SU-DHL-6 (cell line): Measurements from ENCODE around the gene ACVR1C.

ENCODE experiments used
- CTCF ChIP-seq: fragments of 200-600 bp; sonication (generic); IDR thresholded peaks from one replicate; pipeline ENCODE4 v1.5.1; 2017; ENCODE audit warnings: antibody characterized with exemption, mild to moderate bottlenecking, low read length, moderate library complexity; ENCODE audit not compliant: insufficient read depth, poor library complexity, severe bottlenecking
- EZH2phosphoT487 ChIP-seq: fragments of 200-600 bp; sonication (generic), shearing (Covaris generic); conservative IDR thresholded peaks from 2 replicates; pipeline ENCODE4 v1.6.1; 2018; ENCODE audit warnings: mild to moderate bottlenecking, antibody characterized with exemption, low read length, moderate library complexity, mixed read lengths

GRCh38 chr2:157487747-157488146 is 140.9 kb downstream of the ACVR1C start:
- TF ChIP-seq CTCF (no peak), EZH2phosphoT487 (no peak)
